Measurements from ENCODE around the gene PAXX. TPM values are rescaled to one million over a fixed set of nuclear protein-coding genes. Genes with fewer than 3 reads are reported as not detected.

PAXX gene
- total RNA-seq, 1 experiment from 2014 or later = 89.0 TPM

GRCh38 chr9:136971746-136972145 is 20.5 kb upstream of the PAXX start:
- POLR2A ChIA-PET = no interaction called here

More at GRCh38 chr9:136971746-136972145, 20.5 kb upstream of the PAXX start:
- TF ChIP-seq EZH2 (IDR thresholded peaks at IDR 0.05) (no peak), POLR2A (IDR thresholded peaks at IDR 0.05; ENCODE audit: borderline replicate concordance, extremely low read depth, insufficient read depth, insufficient read length) (no peak), MAX (IDR thresholded peaks at IDR 0.05) (no peak), CEBPB (IDR thresholded peaks at IDR 0.05; ENCODE audit: low read depth) (no peak), JUND (IDR thresholded peaks at IDR 0.05) (no peak), TCF7L2 (IDR thresholded peaks at IDR 0.05; ENCODE audit: borderline replicate concordance, extremely low read depth, insufficient read depth, insufficient read length) (no peak), EZH2phosphoT487 (IDR thresholded peaks at IDR 0.05; ENCODE audit: borderline replicate concordance) (no peak), EGR1 (IDR thresholded peaks at IDR 0.05; ENCODE audit: low read depth) (no peak), SP1 (IDR thresholded peaks at IDR 0.05; ENCODE audit: low read depth) (no peak), SRF (IDR thresholded peaks at IDR 0.05; ENCODE audit: low read depth) (no peak), YY1 (IDR thresholded peaks at IDR 0.05; ENCODE audit: extremely low read depth, insufficient replicate concordance, low read depth, low read length) (no peak), FOSL1 (IDR thresholded peaks at IDR 0.05; ENCODE audit: low read depth) (no peak), POLR2AphosphoS5 (IDR thresholded peaks at IDR 0.05; ENCODE audit: low read depth, low read length) (no peak), CBX3 (IDR thresholded peaks at IDR 0.05; ENCODE audit: low read depth) (no peak), ZFX (IDR thresholded peaks at IDR 0.05) (no peak), ELF1 (IDR thresholded peaks at IDR 0.05; ENCODE audit: borderline replicate concordance, low read depth) (no peak), SIN3A (IDR thresholded peaks at IDR 0.05; ENCODE audit: low read depth) (no peak)
- TF ChIP-seq, protein P1, sequence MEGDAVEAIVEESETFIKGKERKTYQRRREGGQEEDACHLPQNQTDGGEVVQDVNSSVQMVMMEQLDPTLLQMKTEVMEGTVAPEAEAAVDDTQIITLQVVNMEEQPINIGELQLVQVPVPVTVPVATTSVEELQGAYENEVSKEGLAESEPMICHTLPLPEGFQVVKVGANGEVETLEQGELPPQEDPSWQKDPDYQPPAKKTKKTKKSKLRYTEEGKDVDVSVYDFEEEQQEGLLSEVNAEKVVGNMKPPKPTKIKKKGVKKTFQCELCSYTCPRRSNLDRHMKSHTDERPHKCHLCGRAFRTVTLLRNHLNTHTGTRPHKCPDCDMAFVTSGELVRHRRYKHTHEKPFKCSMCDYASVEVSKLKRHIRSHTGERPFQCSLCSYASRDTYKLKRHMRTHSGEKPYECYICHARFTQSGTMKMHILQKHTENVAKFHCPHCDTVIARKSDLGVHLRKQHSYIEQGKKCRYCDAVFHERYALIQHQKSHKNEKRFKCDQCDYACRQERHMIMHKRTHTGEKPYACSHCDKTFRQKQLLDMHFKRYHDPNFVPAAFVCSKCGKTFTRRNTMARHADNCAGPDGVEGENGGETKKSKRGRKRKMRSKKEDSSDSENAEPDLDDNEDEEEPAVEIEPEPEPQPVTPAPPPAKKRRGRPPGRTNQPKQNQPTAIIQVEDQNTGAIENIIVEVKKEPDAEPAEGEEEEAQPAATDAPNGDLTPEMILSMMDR (IDR thresholded peaks at IDR 0.05 in 2 of 3, conservative IDR thresholded peaks at IDR 0.05 in 1 of 3; ENCODE audit: borderline replicate concordance in 1 of 3, insufficient read depth in 1 of 3, low read depth in 2 of 3, low read length in 2 of 3) = no peak
- H3K79me2 ChIP-seq (ENCODE audit: insufficient read depth, low read length) = no peaks in the 10 kb centered on the region
- no peak overlapping the region for H3K4me3 ChIP-seq (replicated peaks in 1 of 2; ENCODE audit: low read depth in 1 of 2, low read length in 2 of 2)
- BruUV-seq (replicated peaks) = no TSS peak
- DNase-seq (ENCODE audit: low read depth, low spot score) (no peak), ATAC-seq (no peak)
- ChIA-PET RAD21 (ENCODE audit: low non-redundant PET in 1 of 2, low total read pairs in 2 of 2, uncharacterized antibody in 2 of 2, unreplicated experiment in 2 of 2) (no interaction called here), CTCF (no interaction called here)
- H4K20me1 ChIP-seq (ENCODE audit: insufficient read depth) = no peaks in the 10 kb centered on the region
- intact Hi-C loops (cut with micrococcal nuclease) = no loop called here
- H3K9ac ChIP-seq (ENCODE audit: low read length) = no peak overlapping the region
- H3K36me3 ChIP-seq (ENCODE audit: control insufficient read depth in 1 of 2, insufficient read depth in 2 of 2, low read length in 2 of 2) = no peaks in the 10 kb centered on the region
- no peak overlapping the region for H3K27ac ChIP-seq (ENCODE audit: low read depth, low read length)
- no peak overlapping the region for H3K4me2 ChIP-seq (ENCODE audit: low read length)
- no peaks in the 10 kb centered on the region for H3K9me3 ChIP-seq (ENCODE audit: control insufficient read depth in 1 of 2, insufficient read depth in 1 of 2, low read depth in 1 of 2, low read length in 2 of 2)
- H3K27me3 ChIP-seq (ENCODE audit: insufficient read depth, low read length) = no peaks in the 10 kb centered on the region
- H3K4me1 ChIP-seq (ENCODE audit: control insufficient read depth in 1 of 2, insufficient read depth in 2 of 2, low read length in 2 of 2) = peaks cover 2 to 18% of the 10 kb centered on the region in 2 experiments; a peak in 3 of 4 replicates
- no peak overlapping the region for H2AFZ ChIP-seq (ENCODE audit: low read depth, low read length, poor library complexity, severe bottlenecking)
- H3K9me2 ChIP-seq (ENCODE audit: insufficient read depth) = no peaks in the 10 kb centered on the region

All from HCT116 (cell line).